Ovary (tissue), 3 donors: ENCODE data around the gene JCHAIN.

Experiments used
- CTCF ChIP-seq, 3 donors: fragments of 450-650 bp in 2 of 3; fragments of 200-600 bp in 1 of 3; IDR thresholded peaks; one replicate each; pipeline versions ENCODE4 v1.5.1 to v1.8.0; 2016 to 2022; ENCODE audit warnings: antibody characterized with exemption in 3 of 3, mild to moderate bottlenecking in 1 of 3
- EP300 ChIP-seq: sonication (generic); formaldehyde crosslinking; IDR thresholded peaks from one replicate; pipeline ENCODE4 v1.6.1; 2017; ENCODE audit warnings: antibody characterized with exemption
- POLR2A ChIP-seq: fragments of 450-650 bp; IDR thresholded peaks from one replicate; pipeline ENCODE4 v1.6.1; 2017; ENCODE audit warnings: antibody characterized with exemption, mild to moderate bottlenecking, moderate library complexity
- donor health status: DM: no; HTN: no; CAD: no.

- TF ChIP-seq CTCF (IDR thresholded peaks at IDR 0.05) (no peak), EP300 (no peak), POLR2A (no peak)
Measured at GRCh38 chr4:70680934-70681333, 14.6 kb upstream of the JCHAIN start.
